GM19468 (cell line): ENCODE data around the gene APOL2.
"Not testable (repeated sequence)": the region's sequence is repeated elsewhere in the genome, so short reads cannot be mapped to it uniquely, and the experiment has no call there.

Source experiments
- ATAC-seq: cut with Tn5 transposase; IDR thresholded peaks from one replicate; pipeline ENCODE4 v1.9.1; 2021; ENCODE audit warnings: mild to moderate bottlenecking, moderate library complexity, moderate number of reproducible peaks; ENCODE audit not compliant: unreplicated experiment; ENCODE audit errors: extremely low read depth

Gene APOL2

DNA sequence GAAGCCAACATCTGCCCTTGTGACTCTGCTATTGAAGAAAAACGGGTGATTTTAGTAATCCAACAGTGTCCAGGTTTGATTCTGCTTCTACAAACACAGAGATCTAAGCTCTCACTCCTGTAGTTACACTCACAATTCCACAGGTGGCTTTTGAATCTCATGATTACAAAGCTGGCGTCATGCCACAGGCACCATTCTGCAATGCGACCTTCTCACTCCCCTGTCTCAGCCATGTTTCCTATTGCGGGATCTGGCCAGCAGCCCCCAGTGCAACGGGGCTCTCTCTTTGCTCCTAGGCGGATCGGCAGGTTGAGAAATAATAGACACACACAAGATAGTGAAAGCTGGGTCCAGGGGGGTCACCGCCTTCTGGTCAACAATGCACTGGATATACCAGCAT, 36.4 kb downstream of the APOL2 start:
- ATAC-seq: not testable (repeated sequence)

DNA sequence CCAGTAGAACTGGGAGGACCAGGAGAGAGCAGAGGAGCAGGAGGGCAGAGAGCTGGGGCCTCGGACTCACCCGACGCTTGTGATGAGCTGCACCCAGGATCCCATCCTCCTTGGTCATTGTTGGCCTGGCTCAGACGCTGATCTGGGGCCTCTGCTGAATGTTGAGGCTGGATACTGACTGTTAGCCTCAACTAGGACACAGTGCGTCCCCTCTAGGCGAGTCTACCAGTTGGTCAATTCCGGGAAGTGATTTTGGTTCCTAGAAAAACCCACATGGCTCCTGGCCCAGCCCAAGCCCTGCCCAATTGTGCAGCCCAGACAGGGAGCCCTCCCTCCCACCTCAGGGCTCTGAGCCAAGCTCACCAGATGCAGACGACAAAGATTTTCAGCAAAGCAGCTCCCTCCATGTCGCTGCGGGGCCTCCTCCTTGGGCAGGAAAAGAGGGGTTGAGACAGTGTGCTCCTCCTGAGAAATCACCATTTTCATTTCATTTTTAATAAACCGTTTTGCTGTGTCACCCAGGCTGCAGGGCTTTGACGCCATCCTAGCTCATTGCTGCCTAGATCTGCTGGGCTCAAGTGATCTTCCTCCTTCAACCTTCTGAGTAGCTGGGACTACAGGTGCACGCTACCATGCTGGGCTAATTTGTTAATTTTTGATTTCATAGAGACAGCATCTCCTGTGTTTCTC, 37.6 kb downstream of the APOL2 start, which contains the start of gene APOL4:
Gene APOL4 (minus strand): TSS at position 180 of the 690 bp plus-strand sequence. CDS start 75 bp downstream, at position 105.
- ATAC-seq: no peak

DNA sequence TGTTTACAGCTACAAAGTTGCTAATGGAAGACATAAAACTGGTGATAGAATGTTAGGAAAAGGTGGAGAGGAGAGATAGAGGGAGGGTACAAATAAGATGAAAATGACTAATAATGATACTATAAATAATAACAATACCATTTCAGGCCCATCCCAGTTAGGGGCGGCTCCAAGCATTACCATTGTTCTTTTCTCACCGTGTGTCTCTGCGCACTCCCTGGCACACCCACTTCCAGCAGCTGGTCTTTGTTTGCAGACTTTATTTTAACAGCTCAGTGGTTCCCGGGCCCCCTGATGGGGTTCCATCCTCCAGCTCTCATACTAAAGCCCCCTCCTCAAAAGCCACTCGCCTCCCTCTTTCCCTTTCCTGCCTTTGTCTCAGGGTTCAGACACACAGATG, 38.3 kb downstream of the APOL2 start:
- not testable (repeated sequence) for ATAC-seq

DNA sequence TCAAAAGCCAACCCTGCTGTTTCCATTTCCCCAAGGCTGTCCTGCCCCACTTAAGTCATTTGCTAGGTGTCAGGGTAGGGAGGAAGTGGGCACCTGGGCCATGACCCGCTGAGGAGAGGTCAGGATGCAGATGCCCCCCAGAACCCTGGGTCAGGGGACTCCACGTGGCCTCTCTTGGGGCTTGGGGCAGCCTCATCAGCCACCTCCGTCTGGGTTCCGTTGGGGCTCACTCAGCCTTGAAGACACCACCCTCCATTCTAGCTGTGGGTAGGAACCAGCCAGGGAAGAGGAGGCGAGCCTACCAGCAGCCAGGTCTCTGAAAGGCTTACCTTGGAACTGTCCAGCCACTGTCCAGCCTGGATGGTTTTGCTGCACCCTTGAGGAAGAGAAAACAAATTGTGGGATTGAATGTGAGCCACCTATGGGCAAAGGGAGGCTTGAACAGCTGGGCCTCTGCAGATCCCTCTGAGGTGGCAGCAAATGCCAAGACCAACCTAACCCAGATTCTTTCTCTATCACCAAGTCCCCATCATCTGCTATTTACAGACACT, 40.3 kb downstream of the APOL2 start:
- no peak for ATAC-seq

GRCh38 chr22:36198536-36198935, 40.8 kb downstream of the APOL2 start:
- ATAC-seq: no peak

GRCh38 chr22:36197514-36198146, 41.7 kb downstream of the APOL2 start:
- ATAC-seq: no peak

DNA sequence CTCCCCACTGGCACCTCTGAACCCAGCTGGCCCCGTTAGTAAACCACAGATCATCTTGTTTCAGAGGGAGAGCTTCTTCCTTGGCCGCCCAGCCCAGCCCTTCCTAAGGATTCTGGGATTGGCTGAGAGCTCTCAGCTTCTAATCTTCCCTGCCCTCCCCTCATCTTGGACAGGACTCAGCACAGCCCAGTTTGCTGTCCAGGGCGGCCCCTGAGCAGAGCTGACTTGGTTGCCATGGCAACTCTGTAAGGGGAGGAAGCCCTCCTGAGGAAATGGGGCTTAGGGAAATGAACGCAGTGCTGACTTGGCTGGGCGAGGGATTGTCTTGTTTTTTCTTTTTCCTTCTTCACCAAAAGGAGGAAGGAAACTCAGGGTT, 42.3 kb downstream of the APOL2 start:
- no peak for ATAC-seq

- ATAC-seq: no peak
Measured at GRCh38 chr22:36196254-36197064, 42.9 kb downstream of the APOL2 start.

- no peak for ATAC-seq
Measured at GRCh38 chr22:36194971-36195370, 44.4 kb downstream of the APOL2 start.

GRCh38 chr22:36194385-36194784, 44.9 kb downstream of the APOL2 start:
- ATAC-seq: no peak

DNA sequence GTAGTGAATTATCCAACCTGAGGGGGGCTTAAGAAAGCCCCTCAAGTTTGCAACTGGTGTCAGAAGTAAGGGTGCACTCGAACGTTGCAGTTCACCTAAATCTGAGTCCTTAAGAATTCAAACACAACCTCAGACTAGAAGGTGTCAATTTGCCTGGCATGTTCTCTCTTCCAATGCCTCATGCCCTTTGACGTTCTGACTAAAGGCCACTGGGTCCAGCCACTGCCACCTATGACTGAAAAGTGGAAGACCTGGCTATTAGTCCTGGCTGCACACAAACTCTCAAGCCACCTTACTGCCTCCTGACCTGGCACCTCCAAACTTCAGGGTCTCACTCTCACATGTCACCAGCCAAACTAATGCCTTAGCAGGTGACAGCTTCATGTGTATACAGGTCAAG, 45.8 kb downstream of the APOL2 start:
- ATAC-seq: no peak

GRCh38 chr22:36193171-36193570, 46.2 kb downstream of the APOL2 start:
- no peak for ATAC-seq

GRCh38 chr22:36192542-36192941, 46.8 kb downstream of the APOL2 start:
- no peak for ATAC-seq

DNA sequence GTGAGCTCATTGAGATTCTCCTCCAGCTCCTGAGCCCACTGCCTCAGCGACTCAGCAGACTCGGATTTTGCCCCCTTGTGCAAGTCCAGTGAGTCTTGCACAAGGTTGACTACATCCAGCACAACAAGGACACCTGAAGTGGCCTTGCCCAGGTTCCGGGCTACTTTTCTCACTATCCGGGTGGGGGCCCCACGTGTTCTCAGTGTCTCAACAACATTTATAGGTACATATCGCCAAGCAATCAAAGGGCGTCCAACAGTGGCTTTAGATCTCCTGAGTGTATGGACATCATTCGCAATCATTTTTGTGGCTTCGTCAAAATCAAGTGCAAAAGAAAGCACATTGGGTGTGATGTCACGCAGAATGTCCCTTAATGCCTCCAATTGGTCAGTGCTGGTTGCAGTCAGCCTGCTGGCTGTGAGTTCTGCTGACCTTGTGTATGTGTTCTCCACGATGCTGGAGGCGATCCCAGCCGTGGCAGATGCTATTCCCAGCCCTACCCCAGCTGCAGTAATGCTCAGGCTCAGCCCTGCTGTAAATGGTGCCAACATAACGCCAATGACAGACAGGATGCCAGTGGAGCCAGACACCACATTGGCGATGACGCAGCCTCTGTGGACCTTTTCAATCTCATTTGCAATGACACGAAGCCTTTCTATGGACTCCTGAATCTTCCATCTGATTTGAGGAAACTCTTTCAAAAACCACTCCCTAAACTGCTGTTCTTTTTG, 48.1 kb downstream of the APOL2 start:
- no peak for ATAC-seq

GRCh38 chr22:36187862-36188261, 51.5 kb downstream of the APOL2 start:
- not testable (repeated sequence) for ATAC-seq

DNA sequence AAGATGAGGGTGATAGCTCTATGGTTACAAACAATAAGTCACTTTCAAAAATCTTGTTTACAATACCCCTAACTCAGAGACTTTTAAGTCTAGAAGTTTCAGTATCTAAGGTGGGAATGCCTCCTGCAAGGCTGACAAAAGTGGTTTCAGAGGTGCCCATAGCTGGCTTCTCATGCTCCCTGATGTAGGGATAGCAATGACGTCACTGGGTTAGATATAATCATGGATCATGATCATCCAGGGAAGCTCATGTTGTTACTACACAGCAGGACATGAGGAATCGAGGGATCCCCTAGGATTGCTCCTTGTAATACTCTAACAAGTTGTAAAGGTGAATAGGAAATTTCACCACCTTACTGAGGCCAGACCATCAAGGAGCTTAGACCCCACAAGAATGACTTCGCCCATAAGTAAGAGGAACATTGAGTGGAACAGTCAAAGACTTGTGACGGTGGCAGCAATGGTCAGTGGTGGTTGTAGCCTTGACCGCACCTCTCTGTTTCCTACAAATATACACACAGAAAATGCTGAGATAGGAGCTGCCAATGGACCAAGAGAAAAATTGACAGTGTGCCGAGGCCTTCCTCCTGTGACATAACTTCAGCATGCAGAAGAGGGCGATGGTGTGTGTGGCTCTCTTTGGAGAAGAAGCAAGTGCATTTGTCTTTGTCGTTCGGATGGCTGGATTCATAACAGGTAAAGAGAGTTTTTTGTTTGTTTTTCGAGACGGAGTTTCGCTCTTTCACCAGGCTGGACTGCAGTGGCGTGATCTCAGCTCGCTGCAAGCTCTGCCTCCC, 53.3 kb downstream of the APOL2 start:
- no peak for ATAC-seq

DNA sequence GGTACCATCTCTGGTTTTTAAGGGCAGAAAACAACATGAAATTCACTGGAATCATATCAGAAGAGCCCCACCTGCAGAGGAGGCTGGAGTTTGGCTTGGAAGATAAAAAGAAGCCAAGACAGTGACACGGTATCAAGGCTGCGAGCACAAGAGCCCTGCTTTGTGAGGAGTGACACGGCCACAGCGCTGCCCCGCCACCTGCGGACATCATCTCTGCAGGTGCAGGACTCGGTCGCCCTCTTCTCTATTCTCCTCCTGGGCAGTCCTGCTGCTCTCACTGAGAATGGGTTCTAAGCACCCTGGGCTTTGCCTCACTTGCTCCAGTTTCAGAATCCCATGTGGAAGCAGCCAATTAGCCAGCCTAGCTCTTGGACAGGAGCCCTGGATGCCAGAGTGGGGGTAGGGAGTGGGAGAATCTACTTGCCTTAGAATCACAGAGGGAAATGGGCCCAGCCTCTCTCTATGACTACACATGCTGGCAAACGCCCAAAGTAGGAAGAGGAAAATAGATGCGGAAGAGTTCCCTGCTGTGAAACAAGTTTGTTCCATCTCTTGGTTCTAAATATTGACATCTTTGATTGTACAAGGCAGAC, 54.8 kb downstream of the APOL2 start:
- no peak for ATAC-seq

- ATAC-seq: no peak
Measured at GRCh38 chr22:36183446-36183845, 55.9 kb downstream of the APOL2 start.

DNA sequence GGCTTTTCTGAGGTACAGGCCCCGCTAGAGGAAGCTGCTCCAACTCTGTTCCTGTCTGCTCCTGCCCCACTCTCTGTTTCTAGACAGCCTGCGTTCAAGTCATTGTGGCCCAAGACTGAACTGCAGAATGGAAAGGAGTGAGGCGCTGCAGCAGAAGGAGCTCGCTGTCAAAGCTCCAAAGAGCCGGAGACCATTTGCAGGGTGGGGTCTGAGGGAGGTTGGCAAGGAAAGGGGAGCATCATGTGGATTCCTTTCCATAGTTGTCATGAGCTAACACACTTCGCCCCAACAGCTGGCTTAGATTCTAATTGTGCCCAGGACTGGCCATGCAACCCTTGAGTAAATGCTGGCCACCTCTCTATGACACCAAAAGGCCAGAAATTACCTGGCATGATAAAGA, 56.5 kb downstream of the APOL2 start:
- ATAC-seq: no peak
